SU-DHL-6 (cell line): ENCODE results near the gene SLC16A3.

Source experiments
- H2AFZ ChIP-seq: fragments of 200-600 bp; sonication (generic); 2 replicates; pipeline ENCODE4 v1.6.1; 2014; ENCODE audit warnings: low read depth, mild to moderate bottlenecking, moderate library complexity, mixed read lengths, antibody characterized with exemption, low read length; ENCODE audit not compliant: severe bottlenecking
- H3F3A ChIP-seq: fragments of 200-600 bp; shearing (Covaris generic); 2 replicates; pipeline ENCODE4 v1.6.0; 2016; ENCODE audit warnings: antibody characterized with exemption, mild to moderate bottlenecking; ENCODE audit not compliant: insufficient read depth
- H3K27ac ChIP-seq: fragments of 200-600 bp; sonication (generic); 2 replicates; pipeline ENCODE4 v1.5.1; 2016; ENCODE audit warnings: low read depth, mild to moderate bottlenecking, low read length, moderate library complexity, mixed read lengths
- H3K27me3 ChIP-seq: fragments of 200-600 bp; sonication (generic), shearing (Covaris generic); 2 replicates; pipeline ENCODE4 v1.6.0; 2014; ENCODE audit warnings: mild to moderate bottlenecking, low read length
- H3K36me3 ChIP-seq: fragments of 200-600 bp; sonication (generic); 2 replicates; pipeline ENCODE4 v1.6.1; 2014; ENCODE audit warnings: mild to moderate bottlenecking, low read length, mixed read lengths
- H3K4me2 ChIP-seq: fragments of 300-600, 200-600 bp; shearing (Covaris generic), sonication (generic); 2 replicates; pipeline ENCODE4 v1.6.0; 2014; ENCODE audit warnings: low read length, low read depth, mild to moderate bottlenecking; ENCODE audit not compliant: poor library complexity, severe bottlenecking
- H3K4me3 ChIP-seq: fragments of 200-600 bp; sonication (generic); 2 replicates; pipeline ENCODE4 v1.5.1; 2014; ENCODE audit warnings: antibody characterized with exemption, low read length, mild to moderate bottlenecking, mixed read lengths; ENCODE audit not compliant: insufficient read depth, poor library complexity, severe bottlenecking
- H3K79me2 ChIP-seq: fragments of 200-600 bp; sonication (generic); 2 replicates; pipeline ENCODE4 v1.6.1; 2014; ENCODE audit warnings: mild to moderate bottlenecking, low read length, moderate library complexity; ENCODE audit not compliant: insufficient read depth
- H3K9ac ChIP-seq: fragments of 200-600 bp; sonication (generic); 2 replicates; pipeline ENCODE4 v1.7.0; 2014; ENCODE audit warnings: mild to moderate bottlenecking, low read length
- H3K9me2 ChIP-seq: fragments of 200-600 bp; sonication (generic); replicated peaks from 2 replicates; pipeline ENCODE4 v1.6.1; 2014; ENCODE audit warnings: low read length; ENCODE audit not compliant: insufficient read depth
- H3K9me3 ChIP-seq: fragments of 200-600 bp; sonication (generic); 2 replicates; pipeline ENCODE4 v1.6.1; 2014; ENCODE audit warnings: low read length, mixed read lengths; ENCODE audit not compliant: insufficient read depth
- H4K20me1 ChIP-seq: fragments of 200-600 bp; sonication (generic); 2 replicates; pipeline ENCODE4 v1.6.1; 2014; ENCODE audit warnings: low read depth, mild to moderate bottlenecking, antibody characterized with exemption, low read length, moderate library complexity, mixed read lengths
- CTCF ChIP-seq: fragments of 200-600 bp; sonication (generic); IDR thresholded peaks from one replicate; pipeline ENCODE4 v1.5.1; 2017; ENCODE audit warnings: antibody characterized with exemption, mild to moderate bottlenecking, low read length, moderate library complexity; ENCODE audit not compliant: insufficient read depth, poor library complexity, severe bottlenecking
- EZH2phosphoT487 ChIP-seq: fragments of 200-600 bp; sonication (generic), shearing (Covaris generic); conservative IDR thresholded peaks from 2 replicates; pipeline ENCODE4 v1.6.1; 2018; ENCODE audit warnings: mild to moderate bottlenecking, antibody characterized with exemption, low read length, moderate library complexity, mixed read lengths

SLC16A3 gene

GRCh38 chr17:82269138-82269881, 40.5 kb downstream of the SLC16A3 start:
- Histone ChIP-seq H3K79me2 (peaks cover 76% of the 10 kb centered on the region), H3F3A (peaks cover 3% of the 10 kb centered on the region; the same call in 1 of the 2 replicates), H3K27me3 (no peaks in the 10 kb centered on the region), H3K9me3 (no peaks in the 10 kb centered on the region), H2AFZ (no peak overlapping the region), H4K20me1 (peaks cover 25% of the 10 kb centered on the region), H3K4me2 (no peak overlapping the region), H3K36me3 (peaks cover 5% of the 10 kb centered on the region; the same call in 1 of the 2 replicates), H3K9me2 (no peaks in the 10 kb centered on the region), H3K4me3 (no peak overlapping the region), H3K9ac (no peak overlapping the region), H3K27ac (no peak overlapping the region)
- no peak for TF ChIP-seq EZH2phosphoT487
- TF ChIP-seq CTCF = no peak

GRCh38 chr17:82269882-82270500, 41.1 kb downstream of the SLC16A3 start:
- peaks cover 3% of the 10 kb centered on the region; the same call in 1 of the 2 replicates for H3F3A ChIP-seq
- H3K27me3 ChIP-seq = no peaks in the 10 kb centered on the region
- H3K4me3 ChIP-seq = no peak overlapping the region
- peaks cover 25% of the 10 kb centered on the region for H4K20me1 ChIP-seq
- no peak overlapping the region for H3K9ac ChIP-seq
- H3K36me3 ChIP-seq = peaks cover 5% of the 10 kb centered on the region; the same call in 1 of the 2 replicates
- TF ChIP-seq CTCF = no peak
- no peak for TF ChIP-seq EZH2phosphoT487
- no peaks in the 10 kb centered on the region for H3K9me3 ChIP-seq
- no peak overlapping the region for H3K27ac ChIP-seq
- peaks cover 76% of the 10 kb centered on the region for H3K79me2 ChIP-seq
- no peak overlapping the region for H2AFZ ChIP-seq
- no peak overlapping the region for H3K4me2 ChIP-seq
- H3K9me2 ChIP-seq = no peaks in the 10 kb centered on the region

GRCh38 chr17:82270651-82271050, 41.8 kb downstream of the SLC16A3 start:
- H4K20me1 ChIP-seq = peaks cover 25% of the 10 kb centered on the region
- H3K9me2 ChIP-seq = no peaks in the 10 kb centered on the region
- H3K9ac ChIP-seq = no peak overlapping the region
- no peak overlapping the region for H2AFZ ChIP-seq
- H3K79me2 ChIP-seq = peaks cover 71% of the 10 kb centered on the region
- TF ChIP-seq EZH2phosphoT487 = no peak
- TF ChIP-seq CTCF = no peak
- no peak overlapping the region for H3K4me3 ChIP-seq
- no peaks in the 10 kb centered on the region for H3K9me3 ChIP-seq
- peaks cover 3% of the 10 kb centered on the region; the same call in 1 of the 2 replicates for H3F3A ChIP-seq
- no peak overlapping the region for H3K27ac ChIP-seq
- H3K4me2 ChIP-seq = no peak overlapping the region
- H3K36me3 ChIP-seq = peaks cover 5% of the 10 kb centered on the region; the same call in 1 of the 2 replicates
- H3K27me3 ChIP-seq = no peaks in the 10 kb centered on the region
